Muscle of back (tissue), 10 donors: ENCODE results near the gene UBE2L6. TPM values are rescaled to one million over a fixed set of nuclear protein-coding genes. Genes with fewer than 3 reads are reported as not detected.

ENCODE experiments used
- polyA plus RNA-seq, 10 donors: library from polyadenylated mRNA; unstranded; fragments of 120-200 nt; gene quantifications; one replicate each; pipeline ENCODE4 v1.2.1, GENCODE V29; 2013; ENCODE audit not compliant: insufficient read length in 10 of 10

Gene UBE2L6
- polyA plus RNA-seq, 10 donors: 16.5 to 27.4 (median 24.2) TPM

Other genes with a start within 250 kb of the UBE2L6 start
- gene TNKS1BP1, start 242.7 kb downstream of the UBE2L6 start, polyA plus RNA-seq: 100 to 1,000 TPM in 8 of 10 donors, 10 to 100 TPM in 2; 93.5 to 122 (median 110) TPM
- 100 to 1,000 TPM in 5 of 10 donors, 10 to 100 TPM in 5; 82.0 to 138 (median 101) TPM for gene SSRP1, start 231.8 kb downstream of the UBE2L6 start, polyA plus RNA-seq
- gene P2RX3, start 229.3 kb downstream of the UBE2L6 start, polyA plus RNA-seq: 1 to 10 TPM; 1.9 to 7.0 (median 4.1) TPM
- gene PRG3, start 186.5 kb downstream of the UBE2L6 start, polyA plus RNA-seq: 1 to 10 TPM in 1 of 10 donors, under 1 TPM in 3, not detected in 6; 0.33 to 1.3 (median 0.48) TPM
- gene PRG2, start 177.0 kb downstream of the UBE2L6 start, polyA plus RNA-seq: 1 to 10 TPM in 3 of 10 donors, under 1 TPM in 6, not detected in 1; 0.12 to 4.8 (median 0.79) TPM
- gene SLC43A3, start 140.6 kb downstream of the UBE2L6 start, polyA plus RNA-seq: 10 to 100 TPM; 25.9 to 43.0 (median 31.8) TPM
- 10 to 100 TPM; 17.2 to 35.0 (median 25.7) TPM for gene RTN4RL2, start 107.1 kb downstream of the UBE2L6 start, polyA plus RNA-seq
- gene SLC43A1, start 52.0 kb downstream of the UBE2L6 start, polyA plus RNA-seq: 10 to 100 TPM in 6 of 10 donors, 1 to 10 TPM in 4; 7.8 to 14.9 (median 10.2) TPM
- 10 to 100 TPM; 28.8 to 57.7 (median 36.6) TPM for gene TIMM10, start 36.9 kb downstream of the UBE2L6 start, polyA plus RNA-seq
- 100 to 1,000 TPM in 9 of 10 donors, 10 to 100 TPM in 1; 78.8 to 282 (median 173) TPM for gene SMTNL1, start 30.1 kb downstream of the UBE2L6 start, polyA plus RNA-seq
- 100 to 1,000 TPM in 5 of 10 donors, 10 to 100 TPM in 5; 79.3 to 123 (median 102) TPM for gene SERPING1, start 30.0 kb upstream of the UBE2L6 start, polyA plus RNA-seq
- 1 to 10 TPM; 1.1 to 3.4 (median 1.6) TPM for gene YPEL4, start 82.2 kb upstream of the UBE2L6 start, polyA plus RNA-seq
- 10 to 100 TPM in 1 of 10 donors, 1 to 10 TPM in 9; 7.0 to 12.2 (median 8.9) TPM for gene CLP1, start 90.1 kb upstream of the UBE2L6 start, polyA plus RNA-seq
- 10 to 100 TPM; 27.2 to 36.7 (median 30.5) TPM for gene ZDHHC5, start 100.4 kb upstream of the UBE2L6 start, polyA plus RNA-seq
- gene MED19, start 144.5 kb upstream of the UBE2L6 start, polyA plus RNA-seq: 10 to 100 TPM; 10.3 to 15.8 (median 12.8) TPM
- 10 to 100 TPM; 45.4 to 63.9 (median 55.3) TPM for gene TMX2, start 144.9 kb upstream of the UBE2L6 start, polyA plus RNA-seq
- 10 to 100 TPM; 56.5 to 90.1 (median 69.9) TPM for gene SELENOH, start 173.8 kb upstream of the UBE2L6 start, polyA plus RNA-seq
- under 1 TPM in 7 of 10 donors, not detected in 3; 0.08 to 0.38 (median 0.13) TPM for gene BTBD18, start 184.1 kb upstream of the UBE2L6 start, polyA plus RNA-seq
- 100 to 1,000 TPM; 103 to 155 (median 134) TPM for gene CTNND1, start 194.1 kb upstream of the UBE2L6 start, polyA plus RNA-seq